ENCODE results near the gene GPSM3. TPM values are rescaled to one million over a fixed set of nuclear protein-coding genes. Genes with fewer than 3 reads are reported as not detected.

Gene GPSM3
- total RNA-seq, 4 donors from 2014 or later = 5.9 to 17.7 (median 8.8) TPM

GRCh38 chr6:32198866-32199265 lies 6.4 kb upstream of the GPSM3 start:
- Histone ChIP-seq H3K27me3 (no peaks in the 10 kb centered on the region), H3K9me3 (no peaks in the 10 kb centered on the region), H3K4me3 (no peak overlapping the region), H3K27ac (peak overlapping the region in 1 of 4 donors; percentile 100), H3K36me3 (no peaks in the 10 kb centered on the region), H3K4me1 (peaks cover 0 to 24% (median 22%) of the 10 kb centered on the region in 4 donors)
- DNase-seq (ENCODE audit: low spot score in 2 of 2) = no peak
- WGBS, 2 donors = 87 to 89% methylated on average over 17 of the region's 17 CpGs
- no peak for TF ChIP-seq POLR2A (IDR thresholded peaks at IDR 0.05)
- TF ChIP-seq CTCF (IDR thresholded peaks at IDR 0.05) = no peak
- TF ChIP-seq EP300 (IDR thresholded peaks at IDR 0.05) = no peak

DNA sequence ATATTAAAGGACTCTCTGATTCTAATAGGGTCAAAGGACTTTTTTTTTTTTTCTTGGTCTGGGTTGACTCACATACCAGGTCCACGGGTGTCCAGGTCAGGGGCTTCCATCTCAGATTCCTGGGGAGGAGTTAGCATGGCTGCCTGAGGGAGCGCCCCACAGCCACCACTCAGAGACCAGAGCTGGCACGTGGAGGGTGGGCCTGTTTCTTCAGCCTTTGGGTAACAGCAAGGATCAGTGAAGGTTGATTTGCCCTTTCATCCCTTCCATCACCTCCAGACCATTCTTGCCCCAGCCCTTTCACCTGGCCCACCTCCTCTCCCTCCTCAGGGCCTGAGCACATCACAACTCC lies 5.9 kb upstream of the GPSM3 start:
- H3K27me3 ChIP-seq = no peaks in the 10 kb centered on the region
- peaks cover 0 to 30% (median 25%) of the 10 kb centered on the region in 4 donors for H3K4me1 ChIP-seq
- 69 to 75% methylated on average over 3 of the region's 3 CpGs for WGBS, 2 donors
- H3K36me3 ChIP-seq = no peaks in the 10 kb centered on the region
- no peak for DNase-seq (ENCODE audit: low spot score in 2 of 2)
- H3K4me3 ChIP-seq = no peak overlapping the region
- H3K27ac ChIP-seq = peak overlapping the region in 2 of 4 donors; percentile 99 to 100
- TF ChIP-seq CTCF (IDR thresholded peaks at IDR 0.05) (no peak), EP300 (IDR thresholded peaks at IDR 0.05) (no peak), POLR2A (IDR thresholded peaks at IDR 0.05) (no peak)
- no peaks in the 10 kb centered on the region for H3K9me3 ChIP-seq

DNA sequence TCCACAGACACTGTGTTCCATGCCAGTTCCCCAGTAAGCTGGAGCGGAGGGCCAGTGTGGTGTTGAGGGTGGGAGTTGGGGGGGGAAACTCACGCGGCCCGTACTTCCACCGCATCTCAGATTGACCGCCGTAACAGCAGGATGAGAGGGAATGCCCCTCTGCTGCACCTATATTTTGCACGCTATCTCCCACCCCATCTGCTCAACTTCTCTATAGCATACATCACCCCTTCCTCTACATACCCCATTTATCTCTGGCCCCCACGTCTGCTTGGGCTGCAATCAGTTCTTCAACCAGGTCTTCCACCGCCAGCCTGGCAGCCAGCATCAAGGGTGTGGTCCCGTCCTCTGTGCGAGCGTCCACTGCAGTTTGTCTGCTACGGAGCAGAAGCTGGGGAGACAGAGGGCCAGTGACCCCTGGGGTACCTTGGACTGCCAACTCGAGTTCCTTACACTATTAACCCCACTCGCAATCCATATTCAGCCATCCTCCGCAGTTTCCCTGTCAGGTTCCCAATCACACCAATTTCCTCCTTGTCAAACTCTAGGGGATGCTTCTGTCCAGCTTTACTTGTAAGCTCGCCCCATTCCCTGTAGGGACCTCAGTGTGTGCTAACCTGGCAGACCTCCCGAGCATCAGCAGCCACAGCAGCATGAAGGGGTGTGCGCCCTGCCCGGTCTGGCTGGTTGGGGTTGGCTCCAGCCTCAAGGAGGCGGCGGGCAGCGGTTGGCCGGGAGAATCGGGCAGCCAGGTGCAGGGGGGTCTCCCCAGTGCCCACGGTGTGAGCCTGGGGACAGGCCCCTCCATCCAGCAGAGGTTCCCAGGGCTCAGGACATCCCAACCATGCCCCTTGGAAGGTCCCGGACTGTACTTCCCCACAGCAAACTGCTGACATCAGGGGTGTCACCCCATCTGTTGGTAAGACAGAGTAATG lies 4.5 kb upstream of the GPSM3 start:
- Histone ChIP-seq H3K36me3 (no peaks in the 10 kb centered on the region), H3K9me3 (no peaks in the 10 kb centered on the region), H3K27me3 (no peaks in the 10 kb centered on the region), H3K4me3 (peak overlapping the region; percentile 48 to 94 (median 76)), H3K4me1 (peaks cover 0 to 44% (median 36%) of the 10 kb centered on the region in 4 donors), H3K27ac (peak overlapping the region; percentile 96 to 100 (median 100))
- DNase-seq (ENCODE audit: low spot score in 2 of 2) = peak in 1 of 2 donors; percentile 43
- 11 to 15% methylated on average over 26 to 28 of the region's 28 CpGs for WGBS, 2 donors
- peak in 2 of 5 experiments; percentile 10 to 34 for TF ChIP-seq CTCF (IDR thresholded peaks at IDR 0.05)
- peak in 1 of 2 donors; percentile 23 for TF ChIP-seq EP300 (IDR thresholded peaks at IDR 0.05)
- TF ChIP-seq POLR2A (IDR thresholded peaks at IDR 0.05) = peak in 1 of 2 donors; percentile 36

- Histone ChIP-seq H3K27ac (peak overlapping the region; percentile 96 to 100 (median 100)), H3K9me3 (no peaks in the 10 kb centered on the region), H3K36me3 (no peaks in the 10 kb centered on the region), H3K4me3 (peak overlapping the region; percentile 48 to 94 (median 76)), H3K27me3 (no peaks in the 10 kb centered on the region), H3K4me1 (peaks cover 0 to 52% (median 42%) of the 10 kb centered on the region in 4 donors)
- TF ChIP-seq CTCF (IDR thresholded peaks at IDR 0.05) (peak in 1 of 5 experiments; percentile 0), POLR2A (IDR thresholded peaks at IDR 0.05) (peak; percentile 98 to 99), EP300 (IDR thresholded peaks at IDR 0.05) (peak; percentile 75 to 98)
- 0% methylated on average over 27 to 30 of the region's 58 CpGs for WGBS, 2 donors
- peak; percentile 92 to 94 for DNase-seq (ENCODE audit: low spot score in 2 of 2)
Observed at GRCh38 chr6:32195902-32196681, 3.6 kb upstream of the GPSM3 start.

All from tibial nerve (tissue), 4 donors.